BJ (cell line): Measurements from ENCODE around the gene ITGB3. TPM values are rescaled to one million over a fixed set of nuclear protein-coding genes. Genes with fewer than 3 reads are reported as not detected.

Experiments used
- CTCF ChIA-PET: fragments of 350-600 bp; formaldehyde crosslinking; extraction: SDS; loops from one replicate; lab custom pipeline; 2021; ENCODE audit warnings: antibody characterized with exemption, inconsistent platforms; lab: Yijun Ruan, JAX
- POLR2A ChIA-PET: fragments of 300-600 bp; sonication (Branson Sonifier 250); formaldehyde crosslinking; extraction: SDS; loops from one replicate; lab custom pipeline; 2021; ENCODE audit warnings: antibody characterized with exemption; lab: Charles Lee
- DNase-seq: peaks from one replicate; pipeline ENCODE4 v3.0.0-alpha.2; 2011; ENCODE audit warnings: low read depth
- H3K27me3 ChIP-seq: 2 replicates; pipeline ENCODE4 v1.6.0; 2011; ENCODE audit warnings: low read length; ENCODE audit not compliant: control insufficient read depth, insufficient read depth
- H3K36me3 ChIP-seq: 2 replicates; pipeline ENCODE4 v1.5.1; 2011; ENCODE audit warnings: low read length; ENCODE audit not compliant: control insufficient read depth, insufficient read depth
- H3K4me3 ChIP-seq: 2 replicates; pipeline ENCODE4 v1.5.1; 2011; ENCODE audit warnings: low read depth, mild to moderate bottlenecking, control low read depth, low read length
- polyA plus RNA-seq: library from polyadenylated mRNA; depleted of rRNA; stranded (reverse); fragments of >200 nt; gene quantifications from 2 replicates; pipeline ENCODE4 v1.2.3, GENCODE V29; 2011
- TF ChIP-seq, protein P1 (sequence below): IDR thresholded peaks from 2 replicates; pipeline ENCODE4 v1.5.1; 2011; ENCODE audit warnings: low read depth, mild to moderate bottlenecking, control low read depth, inconsistent platforms, low read length, moderate library complexity; ENCODE audit not compliant: insufficient read depth

The ITGB3 gene
- polyA plus RNA-seq, 1 experiment: 6.3 TPM

- ChIA-PET POLR2A (no interaction called here), CTCF (interaction anchor here (1.2 kb wide), 1 partner anchor 12 kb away, joined by 5 read pairs; no protein-coding TSS in a partner anchor)
- H3K36me3 ChIP-seq: no peaks in the 10 kb centered on the region
- TF ChIP-seq, protein P1, sequence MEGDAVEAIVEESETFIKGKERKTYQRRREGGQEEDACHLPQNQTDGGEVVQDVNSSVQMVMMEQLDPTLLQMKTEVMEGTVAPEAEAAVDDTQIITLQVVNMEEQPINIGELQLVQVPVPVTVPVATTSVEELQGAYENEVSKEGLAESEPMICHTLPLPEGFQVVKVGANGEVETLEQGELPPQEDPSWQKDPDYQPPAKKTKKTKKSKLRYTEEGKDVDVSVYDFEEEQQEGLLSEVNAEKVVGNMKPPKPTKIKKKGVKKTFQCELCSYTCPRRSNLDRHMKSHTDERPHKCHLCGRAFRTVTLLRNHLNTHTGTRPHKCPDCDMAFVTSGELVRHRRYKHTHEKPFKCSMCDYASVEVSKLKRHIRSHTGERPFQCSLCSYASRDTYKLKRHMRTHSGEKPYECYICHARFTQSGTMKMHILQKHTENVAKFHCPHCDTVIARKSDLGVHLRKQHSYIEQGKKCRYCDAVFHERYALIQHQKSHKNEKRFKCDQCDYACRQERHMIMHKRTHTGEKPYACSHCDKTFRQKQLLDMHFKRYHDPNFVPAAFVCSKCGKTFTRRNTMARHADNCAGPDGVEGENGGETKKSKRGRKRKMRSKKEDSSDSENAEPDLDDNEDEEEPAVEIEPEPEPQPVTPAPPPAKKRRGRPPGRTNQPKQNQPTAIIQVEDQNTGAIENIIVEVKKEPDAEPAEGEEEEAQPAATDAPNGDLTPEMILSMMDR: no peak
- H3K27me3 ChIP-seq: no peaks in the 10 kb centered on the region
- no peak overlapping the region for H3K4me3 ChIP-seq
- DNase-seq: no peak
Measured at GRCh38 chr17:47290870-47291241, 37.2 kb downstream of the ITGB3 start.

DNA sequence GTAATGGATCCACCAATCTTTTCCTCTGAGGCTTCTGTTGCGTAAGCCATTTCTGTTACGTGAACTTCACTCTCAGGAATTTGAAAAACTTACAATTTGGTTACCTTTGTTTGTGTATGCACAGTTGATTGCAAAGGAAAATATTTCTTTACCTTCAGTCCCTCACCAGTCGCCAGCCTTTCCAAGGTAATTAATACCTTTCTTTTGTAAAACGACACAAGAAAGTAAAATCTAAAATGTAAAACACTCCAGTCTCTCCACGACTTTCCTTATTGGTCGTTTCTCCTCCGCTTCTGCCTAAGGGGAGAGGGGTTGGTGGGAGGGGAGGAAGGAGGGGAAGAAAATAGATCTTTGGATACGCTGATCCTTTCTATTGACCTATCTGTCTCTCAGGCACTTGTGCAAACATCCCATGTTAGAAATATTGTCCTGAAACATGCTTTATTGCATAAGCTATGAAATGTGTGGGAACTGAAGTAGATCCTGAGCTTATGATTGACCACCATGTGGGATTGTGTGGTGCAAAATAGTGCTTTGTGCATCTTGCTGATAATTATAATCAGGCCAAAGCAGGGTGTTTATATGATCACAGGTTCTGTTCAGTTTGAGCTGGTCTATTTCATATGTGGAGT, 37.7 kb downstream of the ITGB3 start:
- CTCF ChIA-PET: no interaction called here
- POLR2A ChIA-PET: no interaction called here
- no peak overlapping the region for H3K4me3 ChIP-seq
- no peak for DNase-seq
- no peaks in the 10 kb centered on the region for H3K27me3 ChIP-seq
- TF ChIP-seq, protein P1: no peak
- no peaks in the 10 kb centered on the region for H3K36me3 ChIP-seq

- POLR2A ChIA-PET: no interaction called here
Measured at GRCh38 chr17:47292206-47292605, 38.6 kb downstream of the ITGB3 start.

GRCh38 chr17:47295037-47295873, 41.6 kb downstream of the ITGB3 start:
- ChIA-PET CTCF (no interaction called here), POLR2A (no interaction called here)
- no peaks in the 10 kb centered on the region for H3K27me3 ChIP-seq
- no peak for DNase-seq
- no peak overlapping the region for H3K4me3 ChIP-seq
- TF ChIP-seq, protein P1: no peak
- H3K36me3 ChIP-seq: no peaks in the 10 kb centered on the region

More at GRCh38 chr17:47292206-47292605, 38.6 kb downstream of the ITGB3 start:
- H3K36me3 ChIP-seq: no peaks in the 10 kb centered on the region
- DNase-seq: no peak
- H3K4me3 ChIP-seq: no peak overlapping the region
- CTCF ChIA-PET: interaction anchor here (0.6 kb wide), 1 partner anchor 197 kb away, joined by 3 read pairs; no protein-coding TSS in a partner anchor
- no peaks in the 10 kb centered on the region for H3K27me3 ChIP-seq
- TF ChIP-seq, protein P1: no peak

GRCh38 chr17:47295874-47296255, 42.2 kb downstream of the ITGB3 start:
- no peak overlapping the region for H3K4me3 ChIP-seq
- TF ChIP-seq, protein P1: no peak
- ChIA-PET POLR2A (no interaction called here), CTCF (no interaction called here)
- no peaks in the 10 kb centered on the region for H3K27me3 ChIP-seq
- no peaks in the 10 kb centered on the region for H3K36me3 ChIP-seq
- DNase-seq: no peak
